ENCODE data around the gene FAM222B.
"Not testable (repeated sequence)": the region's sequence is repeated elsewhere in the genome, so short reads cannot be mapped to it uniquely, and the experiment has no call there.

FAM222B gene

GRCh38 chr17:28744972-28745785 lies 97.4 kb downstream of the FAM222B start:
- DNase-seq, result peak; percentile 40

DNA sequence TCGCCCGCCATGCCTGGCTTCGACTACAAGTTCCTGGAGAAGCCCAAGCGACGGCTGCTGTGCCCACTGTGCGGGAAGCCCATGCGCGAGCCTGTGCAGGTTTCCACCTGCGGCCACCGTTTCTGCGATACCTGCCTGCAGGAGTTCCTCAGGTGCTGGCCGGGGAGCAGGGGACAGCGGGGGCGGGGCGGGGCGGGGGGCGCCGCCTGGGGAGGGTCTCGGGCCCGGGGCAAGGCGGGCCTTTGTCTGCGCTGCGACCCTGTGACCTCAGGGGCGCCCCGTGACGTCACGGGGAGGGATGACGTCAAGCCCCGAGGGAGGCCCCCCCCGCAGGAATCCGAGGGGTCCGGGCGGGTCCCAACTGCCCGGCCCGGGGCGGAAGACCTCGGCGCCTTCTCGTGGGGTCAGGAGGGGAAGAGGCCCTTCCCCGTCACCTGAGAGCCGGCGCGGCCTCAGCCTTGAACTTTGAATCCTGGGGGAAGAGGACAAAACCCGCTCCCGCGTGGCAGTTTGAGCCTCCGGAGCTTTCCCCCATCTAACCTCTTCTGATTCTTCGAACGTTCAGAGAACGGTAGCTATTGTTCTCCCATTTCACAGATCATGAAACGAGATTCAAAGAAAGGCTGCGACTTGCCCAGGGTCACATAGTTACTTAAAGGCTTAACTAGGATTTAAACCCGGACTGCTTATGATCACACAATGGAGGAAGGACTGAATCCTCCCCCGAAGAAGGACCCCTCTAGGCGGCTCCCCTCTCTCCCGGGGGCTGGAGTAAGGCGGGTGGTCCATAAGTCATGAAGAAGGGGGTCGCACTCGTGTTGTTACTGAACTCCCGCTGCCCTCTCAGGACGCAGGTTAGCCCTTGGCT lies 98.3 kb downstream of the FAM222B start:
- DNase-seq, result peak; percentile 65

- peak; percentile 73 for DNase-seq
Observed at GRCh38 chr17:28743243-28744103, 99.1 kb downstream of the FAM222B start, which contains the start of gene TRAF4. Gene TRAF4 (plus strand): TSS chr17:28744011. CDS start chr17:28744113, 102 bp downstream.

GRCh38 chr17:28741358-28742349 lies 100.9 kb downstream of the FAM222B start:
- DNase-seq, result no peak

DNA sequence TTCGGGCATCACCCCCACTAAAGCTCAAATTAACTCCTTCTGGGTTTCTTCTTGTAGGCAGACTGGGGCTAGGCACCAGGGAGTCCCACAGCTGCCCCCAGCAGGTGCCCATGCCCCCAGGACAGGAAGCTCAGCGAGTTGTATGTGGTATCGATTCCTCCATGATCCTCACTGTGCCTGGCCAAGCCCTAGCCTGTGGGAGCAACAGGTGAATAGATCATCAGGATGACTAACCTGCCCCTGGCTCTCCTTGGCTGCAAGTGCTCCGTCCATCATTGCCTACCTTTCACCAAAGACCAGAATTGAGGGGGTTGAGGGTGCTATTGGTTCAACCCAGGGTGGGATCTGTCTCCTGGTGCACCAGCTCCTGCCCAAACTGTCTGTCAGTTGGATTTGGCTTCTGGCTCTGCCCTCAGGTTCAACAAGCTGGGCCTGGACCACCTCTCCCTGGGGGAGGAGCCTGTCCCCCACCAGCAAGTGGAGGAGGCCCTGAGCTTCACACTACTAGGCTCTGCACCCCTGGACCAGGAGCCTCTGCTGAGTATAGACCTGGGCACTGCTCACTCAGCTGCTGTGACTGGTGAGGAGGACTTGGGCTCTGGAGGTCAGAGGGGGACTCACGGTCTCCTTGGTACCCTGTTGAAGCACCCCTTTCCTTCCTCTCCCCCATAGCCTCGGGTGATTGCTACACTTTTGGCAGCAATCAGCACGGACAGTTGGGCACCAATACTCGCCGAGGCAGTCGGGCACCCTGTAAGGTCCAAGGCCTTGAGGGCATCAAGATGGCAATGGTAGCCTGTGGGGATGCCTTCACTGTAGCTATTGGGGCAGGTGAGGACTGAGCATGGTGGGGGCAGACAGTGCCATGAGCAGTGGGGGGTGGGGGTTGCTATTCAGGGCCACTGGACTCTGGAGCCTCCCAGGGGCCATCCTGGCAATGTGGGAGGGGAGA lies 101.9 kb downstream of the FAM222B start:
- DNase-seq, result no peak

GRCh38 chr17:28738680-28739384 lies 103.8 kb downstream of the FAM222B start:
- DNase-seq, result peak; percentile 35

DNA sequence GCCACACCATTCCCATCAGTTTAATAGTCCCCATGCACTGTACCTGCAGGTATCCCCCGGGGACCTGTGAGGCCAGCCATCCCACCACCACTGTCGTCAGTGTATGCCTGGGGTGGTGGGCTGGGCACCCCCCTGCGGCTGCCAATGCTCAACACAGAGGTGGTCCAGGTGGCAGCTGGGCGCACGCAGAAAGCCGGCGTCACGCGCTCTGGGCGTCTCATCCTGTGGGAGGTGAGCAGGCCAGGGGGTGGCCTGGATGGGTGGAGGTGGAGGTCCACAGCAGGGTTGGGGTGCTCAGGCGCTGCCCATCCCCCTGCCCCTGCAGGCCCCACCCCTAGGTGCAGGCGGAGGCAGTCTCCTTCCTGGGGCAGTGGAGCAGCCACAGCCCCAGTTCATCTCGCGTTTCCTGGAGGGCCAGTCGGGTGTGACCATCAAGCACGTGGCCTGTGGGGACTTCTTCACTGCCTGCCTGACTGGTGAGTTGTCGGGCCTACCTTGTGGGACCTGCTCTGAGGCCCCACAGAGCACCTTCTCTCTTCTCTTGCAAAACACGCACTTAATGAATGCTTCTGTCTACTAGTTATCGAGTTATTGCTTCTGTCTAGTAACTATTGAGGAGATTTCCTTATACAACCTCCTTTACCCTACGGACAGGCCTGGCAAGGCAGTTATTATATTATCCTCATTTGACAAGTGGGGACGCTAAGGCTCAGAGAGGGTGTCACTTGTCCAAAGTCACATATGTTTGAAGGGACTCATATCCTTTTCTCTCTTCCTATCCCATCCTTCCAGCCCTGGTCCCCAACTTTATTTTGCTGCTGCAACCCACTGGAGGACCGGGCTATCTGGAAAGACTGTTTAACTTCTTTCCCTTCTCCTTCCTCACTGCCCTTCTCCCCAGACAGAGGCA lies 104.6 kb downstream of the FAM222B start:
- no peak for DNase-seq

GRCh38 chr17:28737316-28737715 lies 105.3 kb downstream of the FAM222B start:
- DNase-seq, result no peak

- not testable (repeated sequence) for DNase-seq
Observed at GRCh38 chr17:28735913-28736769, 106.4 kb downstream of the FAM222B start.

DNA sequence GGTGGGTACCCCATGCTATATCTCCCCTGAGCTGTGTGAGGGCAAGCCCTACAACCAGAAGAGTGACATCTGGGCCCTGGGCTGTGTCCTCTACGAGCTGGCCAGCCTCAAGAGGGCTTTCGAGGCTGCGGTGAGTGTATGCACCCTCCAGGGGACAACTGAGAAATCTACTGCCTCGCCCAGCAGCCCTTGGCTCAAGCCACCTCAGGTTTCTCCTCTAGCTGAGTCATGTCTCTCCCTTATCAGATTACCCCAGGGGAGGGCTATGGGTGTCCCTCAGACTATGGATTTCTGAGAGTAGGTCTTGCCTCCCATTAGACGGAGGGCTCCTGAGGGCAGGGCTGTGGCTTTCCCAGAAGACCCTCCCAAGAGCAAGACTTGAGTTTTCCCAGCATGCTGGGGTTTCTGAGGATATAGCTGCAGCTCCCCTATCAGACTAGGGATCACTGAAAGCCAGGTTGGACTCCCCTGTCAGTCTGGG lies 107.3 kb downstream of the FAM222B start:
- no peak for DNase-seq

- no peak for DNase-seq
Observed at GRCh38 chr17:28734712-28735241, 107.8 kb downstream of the FAM222B start.

GRCh38 chr17:28733346-28733745 lies 109.2 kb downstream of the FAM222B start:
- no peak for DNase-seq

GRCh38 chr17:28729950-28730330 lies 112.7 kb downstream of the FAM222B start:
- no peak for DNase-seq

DNA sequence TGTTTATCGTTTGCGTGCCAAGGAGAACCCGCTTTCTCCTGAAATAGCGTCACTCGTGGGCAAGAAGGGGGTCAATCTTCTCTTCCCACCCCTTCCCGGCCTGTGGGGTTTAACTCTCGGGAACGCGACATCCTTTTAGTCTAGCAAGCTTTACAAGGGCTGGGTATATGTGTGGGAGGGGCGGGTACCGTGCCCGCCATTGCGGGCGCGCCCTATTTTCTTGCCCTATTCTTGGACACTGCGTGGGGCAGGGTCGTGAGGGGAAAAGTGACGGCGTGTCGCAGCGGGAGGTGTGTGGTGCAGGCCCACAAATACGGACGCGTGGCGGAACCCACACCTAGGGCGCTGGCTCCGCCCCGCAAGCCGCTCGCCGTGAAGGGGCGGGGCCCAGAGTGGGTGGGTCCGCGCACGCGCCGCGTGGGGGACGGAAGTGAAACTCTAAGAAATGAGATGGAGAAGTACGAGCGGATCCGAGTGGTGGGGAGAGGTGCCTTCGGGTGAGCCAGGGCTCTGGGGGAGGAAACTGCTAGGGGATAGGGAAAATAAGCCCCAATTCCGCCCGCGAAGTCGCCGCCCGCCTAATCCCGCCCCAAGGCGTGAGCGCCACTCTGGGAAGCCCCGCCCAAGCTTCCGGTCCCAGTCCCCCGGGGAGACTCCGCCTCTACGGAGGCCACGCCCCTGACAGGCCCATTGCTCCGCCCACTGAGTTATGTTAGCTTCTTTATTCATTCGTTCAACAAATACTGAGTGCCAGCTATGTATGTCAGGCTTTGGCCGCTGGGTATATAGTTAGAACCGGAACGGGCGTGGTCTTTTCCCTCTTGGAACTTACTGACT lies 114.0 kb downstream of the FAM222B start, which contains the start of gene NEK8:
Gene NEK8 (plus strand): TSS at position 425 of the 837 bp plus-strand sequence. CDS start 26 bp downstream, at position 451.
- peak; percentile 97 for DNase-seq

DNA sequence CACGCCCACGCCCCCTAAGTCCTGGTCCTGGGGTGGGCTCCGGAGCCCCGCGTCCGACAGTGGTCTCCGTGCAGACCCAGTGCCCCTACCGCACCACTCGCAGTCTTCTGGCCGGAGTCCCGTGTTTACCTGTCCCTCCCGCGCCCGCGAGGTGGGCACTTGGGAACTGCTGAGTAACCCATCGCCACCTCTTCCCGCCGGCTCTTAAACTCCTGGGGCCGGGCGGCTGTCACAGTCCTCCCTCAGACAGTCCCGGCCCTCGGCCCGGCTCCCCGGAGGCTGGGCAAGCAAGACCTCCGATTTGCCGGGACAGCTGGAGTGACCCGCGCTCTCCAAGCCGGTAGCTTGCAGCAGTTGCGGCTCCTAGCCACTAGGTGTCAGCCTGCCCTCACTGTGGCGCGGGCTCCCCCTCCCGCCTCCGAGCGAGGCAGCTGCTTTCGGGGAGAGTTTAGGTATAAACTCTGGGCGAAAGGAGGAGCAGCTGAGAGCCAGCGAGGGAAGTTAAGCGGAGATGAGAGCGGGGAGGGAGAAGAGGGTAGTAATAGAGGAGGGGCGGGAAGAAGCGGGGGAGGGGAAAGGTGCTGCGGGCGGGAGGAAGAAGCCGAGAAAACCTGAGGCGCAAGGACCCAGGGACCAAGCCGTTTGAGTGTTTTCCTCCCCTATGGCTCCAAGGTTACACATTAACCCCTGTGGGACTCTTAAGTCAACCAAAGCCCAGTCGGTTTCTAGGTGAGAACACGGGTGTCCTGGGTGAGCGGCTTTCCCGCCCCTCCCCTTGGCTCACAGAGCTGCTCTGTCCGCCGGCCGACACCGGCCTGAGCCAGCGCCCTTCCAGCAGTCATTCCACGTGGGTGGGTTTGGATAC lies 115.7 kb downstream of the FAM222B start:
- DNase-seq, result peak; percentile 94

All from stimulated activated CD4-positive, alpha-beta T cell treated with anti-CD3 and anti-CD28 coated beads, Interleukin-1b, Interleukin-23, amount 100 ng/mL, for 48 hours (primary cell).